Erythroblast (primary cell): ENCODE results near the gene NR2F1-AS1.

Experiments
- GATA1 ChIP-seq: IDR thresholded peaks from 2 replicates; pipeline ENCODE4 v1.6.1; 2011; ENCODE audit warnings: low read depth, mild to moderate bottlenecking, control low read depth, low read length, moderate library complexity
- POLR2A ChIP-seq: IDR thresholded peaks from 2 replicates; pipeline ENCODE4 v1.6.1; 2011; ENCODE audit warnings: mild to moderate bottlenecking, low read length

DNA sequence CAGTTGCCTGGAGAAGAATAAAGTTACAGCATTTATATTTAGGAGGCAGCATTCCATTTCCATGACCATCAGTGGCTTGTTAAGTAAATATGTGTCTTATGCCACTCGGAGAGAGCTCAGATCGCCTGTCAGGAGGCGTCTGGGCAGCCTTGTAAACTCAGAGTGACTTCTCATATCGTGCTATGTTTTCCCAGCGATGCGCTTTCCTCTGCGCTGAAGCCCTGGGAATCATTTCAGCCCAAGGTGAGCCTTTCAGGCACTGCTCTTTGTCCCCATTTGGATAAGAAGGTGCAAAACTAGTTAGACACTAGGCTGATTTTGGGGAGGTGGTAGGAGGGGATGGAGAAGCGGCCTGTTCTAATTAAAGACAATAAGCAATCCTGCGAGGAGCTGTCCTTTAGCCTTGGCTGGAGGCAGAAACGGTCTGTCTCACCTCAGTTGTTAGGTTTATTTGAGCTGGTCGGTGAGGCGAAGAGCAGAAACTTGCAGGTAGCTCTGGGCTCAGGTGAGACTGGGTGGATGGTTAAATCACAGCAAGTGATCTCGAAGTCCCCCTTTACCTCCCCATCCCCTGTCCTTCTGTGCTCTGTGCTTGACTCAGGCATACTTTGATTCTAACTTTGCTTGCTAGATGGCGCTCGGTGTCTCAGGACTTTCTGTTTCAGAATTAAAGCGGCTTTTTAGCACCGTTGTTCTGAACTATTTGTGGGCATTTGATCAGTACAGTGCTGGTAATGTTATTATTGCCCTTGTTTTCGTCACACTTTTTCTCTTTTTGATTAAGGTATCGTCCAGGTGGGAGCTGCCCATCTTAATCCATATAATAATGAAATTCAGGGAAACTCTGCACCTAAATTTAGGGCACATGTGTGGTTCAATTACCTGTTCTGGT, 26.6 kb upstream of the NR2F1-AS1 start:
- TF ChIP-seq POLR2A, result no peak
- no peak for TF ChIP-seq GATA1
